HFFc6 (cell line): ENCODE data around the gene RTF1. TPM values are rescaled to one million over a fixed set of nuclear protein-coding genes. Genes with fewer than 3 reads are reported as not detected.
"Not testable (repeated sequence)": the region's sequence is repeated elsewhere in the genome, so short reads cannot be mapped to it uniquely, and the experiment has no call there.

ENCODE experiments used
- DNase-seq: peaks from one replicate; pipeline ENCODE4 v3.0.0-alpha.2; 2018
- H3K27ac Mint-ChIP-seq: 2 replicates; pipeline ENCODE4 v1.8.0; 2020; ENCODE audit warnings: mild to moderate bottlenecking, mixed read lengths
- H3K27me3 Mint-ChIP-seq: 2 replicates; pipeline ENCODE4 v1.8.0; 2021; ENCODE audit warnings: mild to moderate bottlenecking, moderate library complexity, mixed read lengths; ENCODE audit not compliant: insufficient read depth
- H3K36me3 Mint-ChIP-seq: 2 replicates; pipeline ENCODE4 v1.8.0; 2021; ENCODE audit warnings: low read depth, mixed read lengths
- H3K4me1 Mint-ChIP-seq: 2 replicates; pipeline ENCODE4 v1.8.0; 2020; ENCODE audit warnings: low read depth, mixed read lengths
- H3K4me3 Mint-ChIP-seq: 2 replicates; pipeline ENCODE4 v1.8.0; 2020; ENCODE audit warnings: mild to moderate bottlenecking, moderate library complexity, mixed read lengths
- H3K9me3 Mint-ChIP-seq: 2 replicates; pipeline ENCODE4 v1.8.0; 2020; ENCODE audit warnings: mild to moderate bottlenecking, mixed read lengths
- CTCF ChIP-seq: fragments of 200-600 bp; sonication (generic); IDR thresholded peaks from 2 replicates; pipeline ENCODE4 v1.5.0; 2021; ENCODE audit warnings: antibody characterized with exemption, mild to moderate bottlenecking
- total RNA-seq, 6 experiments: library from RNA; stranded (reverse); fragmentation: NEBNext Ultra II Directional; extraction: Animal tissue kit (Norgen Biotek cat#: 25700); gene quantifications; 2 replicates in 1 of 6; 3 replicates in 5 of 6; pipeline ENCODE4 v1.2.3, GENCODE V29; 2021

The RTF1 gene
- total RNA-seq, 6 experiments from 2014 or later: 32.3 to 38.3 (median 35.8) TPM

GRCh38 chr15:41429003-41429890, 12.4 kb downstream of the RTF1 start:
- no peak for TF ChIP-seq CTCF
- DNase-seq: no peak
- peaks cover 9% of the 10 kb centered on the region for H3K4me1 Mint-ChIP-seq
- H3K27ac Mint-ChIP-seq: no peak overlapping the region; the same call in 1 of the 2 replicates
- H3K4me3 Mint-ChIP-seq: no peak overlapping the region
- H3K9me3 Mint-ChIP-seq: no peaks in the 10 kb centered on the region
- H3K27me3 Mint-ChIP-seq: no peaks in the 10 kb centered on the region
- 0 out of 2 replicates have a peak, but pooled peaks cover 5% of the 10 kb centered on the region for H3K36me3 Mint-ChIP-seq

- no peaks in the 10 kb centered on the region for H3K27me3 Mint-ChIP-seq
- H3K4me1 Mint-ChIP-seq: peaks cover 29% of the 10 kb centered on the region
- no peak for DNase-seq
- 0 out of 2 replicates have a peak overlapping the region, but pooled peaks have one; percentile 49 for H3K27ac Mint-ChIP-seq
- TF ChIP-seq CTCF: no peak
- no peaks in the 10 kb centered on the region; the same call in 1 of the 2 replicates for H3K36me3 Mint-ChIP-seq
- H3K9me3 Mint-ChIP-seq: no peaks in the 10 kb centered on the region
- no peak overlapping the region for H3K4me3 Mint-ChIP-seq
These were observed 18.3 kb downstream of the RTF1 start for GRCh38 chr15:41435037-41435786.

GRCh38 chr15:41437448-41437847, 20.6 kb downstream of the RTF1 start:
- Mint-ChIP-seq H3K36me3 (peaks cover 8% of the 10 kb centered on the region; the same call in 1 of the 2 replicates), H3K27me3 (no peaks in the 10 kb centered on the region), H3K9me3 (no peaks in the 10 kb centered on the region), H3K4me3 (no peak overlapping the region), H3K4me1 (peaks cover 29% of the 10 kb centered on the region), H3K27ac (peak overlapping the region; percentile 7; the same call in 1 of the 2 replicates)
- no peak for TF ChIP-seq CTCF
- no peak for DNase-seq

GRCh38 chr15:41438206-41438605, 21.3 kb downstream of the RTF1 start:
- peaks cover 8% of the 10 kb centered on the region; the same call in 1 of the 2 replicates for H3K36me3 Mint-ChIP-seq
- no peak for DNase-seq
- no peak overlapping the region for H3K4me3 Mint-ChIP-seq
- peaks cover 31% of the 10 kb centered on the region for H3K4me1 Mint-ChIP-seq
- H3K9me3 Mint-ChIP-seq: no peaks in the 10 kb centered on the region
- TF ChIP-seq CTCF: no peak
- H3K27ac Mint-ChIP-seq: peak overlapping the region; percentile 51; the same call in 1 of the 2 replicates
- H3K27me3 Mint-ChIP-seq: no peaks in the 10 kb centered on the region

- peaks cover 34% of the 10 kb centered on the region for H3K4me1 Mint-ChIP-seq
- not testable (repeated sequence) for H3K27me3 Mint-ChIP-seq, DNase-seq, H3K9me3 Mint-ChIP-seq, H3K4me3 Mint-ChIP-seq, H3K27ac Mint-ChIP-seq, H3K36me3 Mint-ChIP-seq
These were observed 21.9 kb downstream of the RTF1 start for GRCh38 chr15:41438745-41439144.
